ENCODE data around the gene KLHL3. TPM values are rescaled to one million over a fixed set of nuclear protein-coding genes. Genes with fewer than 3 reads are reported as not detected.

The KLHL3 gene
- total RNA-seq, 1 experiment from 2014 or later, result 15.7 TPM

DNA sequence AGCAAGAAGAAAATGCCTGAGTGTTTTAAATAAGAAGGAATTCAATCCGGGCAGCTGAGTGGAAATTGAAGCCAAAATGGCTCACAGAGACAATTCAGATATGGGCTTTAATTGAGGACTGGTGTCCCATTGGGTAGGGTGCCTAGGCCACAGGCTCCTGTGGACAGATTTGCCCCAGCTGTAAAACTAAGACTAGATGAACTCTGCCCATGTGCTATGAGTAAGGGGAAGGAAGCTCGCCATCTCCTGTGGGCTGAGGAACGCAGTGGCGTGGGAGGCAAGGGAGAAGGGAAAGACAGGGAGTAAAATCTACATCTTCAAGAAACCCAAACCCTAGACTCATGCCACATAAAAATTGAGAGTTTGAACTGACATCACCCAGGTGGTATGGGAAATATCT, 66.1 kb downstream of the KLHL3 start:
- DNase-seq (ENCODE audit: low spot score) (no peak), ATAC-seq (no peak)
- TF ChIP-seq, protein P1, sequence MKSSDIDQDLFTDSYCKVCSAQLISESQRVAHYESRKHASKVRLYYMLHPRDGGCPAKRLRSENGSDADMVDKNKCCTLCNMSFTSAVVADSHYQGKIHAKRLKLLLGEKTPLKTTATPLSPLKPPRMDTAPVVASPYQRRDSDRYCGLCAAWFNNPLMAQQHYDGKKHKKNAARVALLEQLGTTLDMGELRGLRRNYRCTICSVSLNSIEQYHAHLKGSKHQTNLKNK (CRISPR knock-in tag; IDR thresholded peaks at IDR 0.05), result no peak
- no peak for TF ChIP-seq FOXP1 (CRISPR knock-in tag; IDR thresholded peaks at IDR 0.05; ENCODE audit: borderline replicate concordance)
- Mint-ChIP-seq H3K9me3 (no peaks in the 10 kb centered on the region), H3K36me3 (no peaks in the 10 kb centered on the region), H3K4me3 (no peak overlapping the region), H3K27me3 (ENCODE audit: low read depth) (no peaks in the 10 kb centered on the region), H3K27ac (no peak overlapping the region), H3K4me1 (no peaks in the 10 kb centered on the region)
- ChIA-PET POLR2A (no interaction called here), CTCF (interaction anchor here (2.0 to 3.1 kb wide), 2 partner anchors 9 to 40 kb away, joined by 8 to 13 read pairs; no protein-coding TSS in a partner anchor)

DNA sequence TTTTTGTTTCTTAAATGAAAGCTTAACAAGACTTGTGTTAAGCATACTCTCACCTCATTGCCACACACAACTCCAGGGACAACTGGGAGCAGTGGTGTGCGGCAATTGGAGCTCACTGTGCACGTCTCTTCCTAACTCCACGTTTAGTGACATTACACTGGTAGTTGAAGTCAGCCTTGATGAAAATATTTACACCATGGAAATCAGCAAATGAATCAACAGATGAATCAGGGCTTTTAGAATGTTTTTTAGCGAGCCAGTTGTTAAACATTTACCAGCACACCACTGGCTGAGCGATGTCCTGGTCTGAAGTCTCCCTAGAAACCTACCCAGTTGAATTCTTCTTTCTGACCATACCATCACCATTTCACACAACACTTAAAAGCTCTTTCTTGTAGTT, 67.3 kb downstream of the KLHL3 start:
- ATAC-seq, result no peak
- TF ChIP-seq ZNF416 (CRISPR knock-in tag; IDR thresholded peaks at IDR 0.05), result no peak
- TF ChIP-seq, protein P2, sequence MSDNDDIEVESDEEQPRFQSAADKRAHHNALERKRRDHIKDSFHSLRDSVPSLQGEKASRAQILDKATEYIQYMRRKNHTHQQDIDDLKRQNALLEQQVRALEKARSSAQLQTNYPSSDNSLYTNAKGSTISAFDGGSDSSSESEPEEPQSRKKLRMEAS (CRISPR knock-in tag; IDR thresholded peaks at IDR 0.05), result no peak
- no peak overlapping the region for H3K27ac Mint-ChIP-seq

GRCh38 chr5:137667341-137667740, 68.5 kb downstream of the KLHL3 start:
- Mint-ChIP-seq H3K27ac (no peak overlapping the region), H3K4me1 (no peaks in the 10 kb centered on the region), H3K27me3 (ENCODE audit: low read depth) (no peaks in the 10 kb centered on the region), H3K4me3 (no peak overlapping the region), H3K9me3 (no peaks in the 10 kb centered on the region), H3K36me3 (no peaks in the 10 kb centered on the region)
- no peak for TF ChIP-seq FOXP1 (CRISPR knock-in tag; IDR thresholded peaks at IDR 0.05; ENCODE audit: borderline replicate concordance)
- TF ChIP-seq RORB (CRISPR knock-in tag; IDR thresholded peaks at IDR 0.05), result no peak
- TF ChIP-seq SP1 (CRISPR knock-in tag; conservative IDR thresholded peaks at IDR 0.05), result no peak
- TF ChIP-seq, protein P3, sequence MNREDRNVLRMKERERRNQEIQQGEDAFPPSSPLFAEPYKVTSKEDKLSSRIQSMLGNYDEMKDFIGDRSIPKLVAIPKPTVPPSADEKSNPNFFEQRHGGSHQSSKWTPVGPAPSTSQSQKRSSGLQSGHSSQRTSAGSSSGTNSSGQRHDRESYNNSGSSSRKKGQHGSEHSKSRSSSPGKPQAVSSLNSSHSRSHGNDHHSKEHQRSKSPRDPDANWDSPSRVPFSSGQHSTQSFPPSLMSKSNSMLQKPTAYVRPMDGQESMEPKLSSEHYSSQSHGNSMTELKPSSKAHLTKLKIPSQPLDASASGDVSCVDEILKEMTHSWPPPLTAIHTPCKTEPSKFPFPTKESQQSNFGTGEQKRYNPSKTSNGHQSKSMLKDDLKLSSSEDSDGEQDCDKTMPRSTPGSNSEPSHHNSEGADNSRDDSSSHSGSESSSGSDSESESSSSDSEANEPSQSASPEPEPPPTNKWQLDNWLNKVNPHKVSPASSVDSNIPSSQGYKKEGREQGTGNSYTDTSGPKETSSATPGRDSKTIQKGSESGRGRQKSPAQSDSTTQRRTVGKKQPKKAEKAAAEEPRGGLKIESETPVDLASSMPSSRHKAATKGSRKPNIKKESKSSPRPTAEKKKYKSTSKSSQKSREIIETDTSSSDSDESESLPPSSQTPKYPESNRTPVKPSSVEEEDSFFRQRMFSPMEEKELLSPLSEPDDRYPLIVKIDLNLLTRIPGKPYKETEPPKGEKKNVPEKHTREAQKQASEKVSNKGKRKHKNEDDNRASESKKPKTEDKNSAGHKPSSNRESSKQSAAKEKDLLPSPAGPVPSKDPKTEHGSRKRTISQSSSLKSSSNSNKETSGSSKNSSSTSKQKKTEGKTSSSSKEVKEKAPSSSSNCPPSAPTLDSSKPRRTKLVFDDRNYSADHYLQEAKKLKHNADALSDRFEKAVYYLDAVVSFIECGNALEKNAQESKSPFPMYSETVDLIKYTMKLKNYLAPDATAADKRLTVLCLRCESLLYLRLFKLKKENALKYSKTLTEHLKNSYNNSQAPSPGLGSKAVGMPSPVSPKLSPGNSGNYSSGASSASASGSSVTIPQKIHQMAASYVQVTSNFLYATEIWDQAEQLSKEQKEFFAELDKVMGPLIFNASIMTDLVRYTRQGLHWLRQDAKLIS (CRISPR knock-in tag; IDR thresholded peaks at IDR 0.05; ENCODE audit: borderline replicate concordance), result no peak
- TF ChIP-seq SOX15 (CRISPR knock-in tag; IDR thresholded peaks at IDR 0.05), result no peak
- TF ChIP-seq RELA (CRISPR knock-in tag; IDR thresholded peaks at IDR 0.05; ENCODE audit: borderline replicate concordance), result no peak
- TF ChIP-seq USF1 (CRISPR knock-in tag; IDR thresholded peaks at IDR 0.05), result no peak
- TF ChIP-seq TEAD1 (CRISPR knock-in tag; IDR thresholded peaks at IDR 0.05), result no peak
- no peak for TF ChIP-seq FOXK1 (CRISPR knock-in tag; IDR thresholded peaks at IDR 0.05)
- TF ChIP-seq, protein P4, sequence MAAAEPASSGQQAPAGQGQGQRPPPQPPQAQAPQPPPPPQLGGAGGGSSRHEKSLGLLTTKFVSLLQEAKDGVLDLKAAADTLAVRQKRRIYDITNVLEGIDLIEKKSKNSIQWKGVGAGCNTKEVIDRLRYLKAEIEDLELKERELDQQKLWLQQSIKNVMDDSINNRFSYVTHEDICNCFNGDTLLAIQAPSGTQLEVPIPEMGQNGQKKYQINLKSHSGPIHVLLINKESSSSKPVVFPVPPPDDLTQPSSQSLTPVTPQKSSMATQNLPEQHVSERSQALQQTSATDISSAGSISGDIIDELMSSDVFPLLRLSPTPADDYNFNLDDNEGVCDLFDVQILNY (CRISPR knock-in tag; IDR thresholded peaks at IDR 0.05), result no peak
- no peak for TF ChIP-seq NFE2L1 (CRISPR knock-in tag; IDR thresholded peaks at IDR 0.05)
- TF ChIP-seq CREB1 (CRISPR knock-in tag; IDR thresholded peaks at IDR 0.05), result no peak
- TF ChIP-seq, protein P5, sequence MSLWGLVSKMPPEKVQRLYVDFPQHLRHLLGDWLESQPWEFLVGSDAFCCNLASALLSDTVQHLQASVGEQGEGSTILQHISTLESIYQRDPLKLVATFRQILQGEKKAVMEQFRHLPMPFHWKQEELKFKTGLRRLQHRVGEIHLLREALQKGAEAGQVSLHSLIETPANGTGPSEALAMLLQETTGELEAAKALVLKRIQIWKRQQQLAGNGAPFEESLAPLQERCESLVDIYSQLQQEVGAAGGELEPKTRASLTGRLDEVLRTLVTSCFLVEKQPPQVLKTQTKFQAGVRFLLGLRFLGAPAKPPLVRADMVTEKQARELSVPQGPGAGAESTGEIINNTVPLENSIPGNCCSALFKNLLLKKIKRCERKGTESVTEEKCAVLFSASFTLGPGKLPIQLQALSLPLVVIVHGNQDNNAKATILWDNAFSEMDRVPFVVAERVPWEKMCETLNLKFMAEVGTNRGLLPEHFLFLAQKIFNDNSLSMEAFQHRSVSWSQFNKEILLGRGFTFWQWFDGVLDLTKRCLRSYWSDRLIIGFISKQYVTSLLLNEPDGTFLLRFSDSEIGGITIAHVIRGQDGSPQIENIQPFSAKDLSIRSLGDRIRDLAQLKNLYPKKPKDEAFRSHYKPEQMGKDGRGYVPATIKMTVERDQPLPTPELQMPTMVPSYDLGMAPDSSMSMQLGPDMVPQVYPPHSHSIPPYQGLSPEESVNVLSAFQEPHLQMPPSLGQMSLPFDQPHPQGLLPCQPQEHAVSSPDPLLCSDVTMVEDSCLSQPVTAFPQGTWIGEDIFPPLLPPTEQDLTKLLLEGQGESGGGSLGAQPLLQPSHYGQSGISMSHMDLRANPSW (CRISPR knock-in tag; conservative IDR thresholded peaks at IDR 0.05; ENCODE audit: low read depth), result no peak
- TF ChIP-seq NR1H2 (CRISPR knock-in tag; IDR thresholded peaks at IDR 0.05), result no peak
- TF ChIP-seq, protein P6, sequence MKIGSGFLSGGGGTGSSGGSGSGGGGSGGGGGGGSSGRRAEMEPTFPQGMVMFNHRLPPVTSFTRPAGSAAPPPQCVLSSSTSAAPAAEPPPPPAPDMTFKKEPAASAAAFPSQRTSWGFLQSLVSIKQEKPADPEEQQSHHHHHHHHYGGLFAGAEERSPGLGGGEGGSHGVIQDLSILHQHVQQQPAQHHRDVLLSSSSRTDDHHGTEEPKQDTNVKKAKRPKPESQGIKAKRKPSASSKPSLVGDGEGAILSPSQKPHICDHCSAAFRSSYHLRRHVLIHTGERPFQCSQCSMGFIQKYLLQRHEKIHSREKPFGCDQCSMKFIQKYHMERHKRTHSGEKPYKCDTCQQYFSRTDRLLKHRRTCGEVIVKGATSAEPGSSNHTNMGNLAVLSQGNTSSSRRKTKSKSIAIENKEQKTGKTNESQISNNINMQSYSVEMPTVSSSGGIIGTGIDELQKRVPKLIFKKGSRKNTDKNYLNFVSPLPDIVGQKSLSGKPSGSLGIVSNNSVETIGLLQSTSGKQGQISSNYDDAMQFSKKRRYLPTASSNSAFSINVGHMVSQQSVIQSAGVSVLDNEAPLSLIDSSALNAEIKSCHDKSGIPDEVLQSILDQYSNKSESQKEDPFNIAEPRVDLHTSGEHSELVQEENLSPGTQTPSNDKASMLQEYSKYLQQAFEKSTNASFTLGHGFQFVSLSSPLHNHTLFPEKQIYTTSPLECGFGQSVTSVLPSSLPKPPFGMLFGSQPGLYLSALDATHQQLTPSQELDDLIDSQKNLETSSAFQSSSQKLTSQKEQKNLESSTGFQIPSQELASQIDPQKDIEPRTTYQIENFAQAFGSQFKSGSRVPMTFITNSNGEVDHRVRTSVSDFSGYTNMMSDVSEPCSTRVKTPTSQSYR (CRISPR knock-in tag; IDR thresholded peaks at IDR 0.05), result no peak
- DNase-seq (ENCODE audit: low spot score) (no peak), ATAC-seq (no peak)
- POLR2A ChIA-PET, result no interaction called here
- CTCF ChIA-PET, result no interaction called here

More for the DNA sequence above, 67.3 kb downstream of the KLHL3 start:
- Mint-ChIP-seq H3K4me3 (no peak overlapping the region), H3K36me3 (no peaks in the 10 kb centered on the region), H3K9me3 (no peaks in the 10 kb centered on the region), H3K4me1 (no peaks in the 10 kb centered on the region), H3K27me3 (ENCODE audit: low read depth) (no peaks in the 10 kb centered on the region)
- ChIA-PET CTCF (interaction anchor here (1.4 to 3.1 kb wide), 2 partner anchors 8 to 39 kb away, joined by 4 to 13 read pairs; no protein-coding TSS in a partner anchor), POLR2A (no interaction called here)
- DNase-seq (ENCODE audit: low spot score), result no peak
